Astrocyte of the cerebellum (primary cell): ENCODE measurements around the gene CFAP65.

ENCODE experiments used
- DNase-seq: peaks from one replicate; pipeline ENCODE4 v3.0.0-alpha.2; 2011; ENCODE audit warnings: low read depth
- H3K4me3 ChIP-seq: 2 replicates; pipeline ENCODE4 v1.5.1; 2011; ENCODE audit warnings: mild to moderate bottlenecking, low read depth, low read length, moderate library complexity
- in situ Hi-C: cut with HindIII; loops from 2 replicates; pipeline ENCODE4 v1.10.0; 2017; ENCODE audit warnings: low sequenced_read_pairs
- TF ChIP-seq, protein P1 (sequence below): IDR thresholded peaks from 2 replicates; pipeline ENCODE4 v1.5.1; 2012; ENCODE audit warnings: low read length, low read depth, moderate library complexity, mild to moderate bottlenecking; ENCODE audit errors: missing control alignments

Gene CFAP65

GRCh38 chr2:219034823-219035222 lies 6.5 kb downstream of the CFAP65 start:
- in situ Hi-C loops, result no loop called here
- no peak overlapping the region for H3K4me3 ChIP-seq
- TF ChIP-seq, protein P1, sequence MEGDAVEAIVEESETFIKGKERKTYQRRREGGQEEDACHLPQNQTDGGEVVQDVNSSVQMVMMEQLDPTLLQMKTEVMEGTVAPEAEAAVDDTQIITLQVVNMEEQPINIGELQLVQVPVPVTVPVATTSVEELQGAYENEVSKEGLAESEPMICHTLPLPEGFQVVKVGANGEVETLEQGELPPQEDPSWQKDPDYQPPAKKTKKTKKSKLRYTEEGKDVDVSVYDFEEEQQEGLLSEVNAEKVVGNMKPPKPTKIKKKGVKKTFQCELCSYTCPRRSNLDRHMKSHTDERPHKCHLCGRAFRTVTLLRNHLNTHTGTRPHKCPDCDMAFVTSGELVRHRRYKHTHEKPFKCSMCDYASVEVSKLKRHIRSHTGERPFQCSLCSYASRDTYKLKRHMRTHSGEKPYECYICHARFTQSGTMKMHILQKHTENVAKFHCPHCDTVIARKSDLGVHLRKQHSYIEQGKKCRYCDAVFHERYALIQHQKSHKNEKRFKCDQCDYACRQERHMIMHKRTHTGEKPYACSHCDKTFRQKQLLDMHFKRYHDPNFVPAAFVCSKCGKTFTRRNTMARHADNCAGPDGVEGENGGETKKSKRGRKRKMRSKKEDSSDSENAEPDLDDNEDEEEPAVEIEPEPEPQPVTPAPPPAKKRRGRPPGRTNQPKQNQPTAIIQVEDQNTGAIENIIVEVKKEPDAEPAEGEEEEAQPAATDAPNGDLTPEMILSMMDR, result no peak
- no peak for DNase-seq

GRCh38 chr2:219032051-219032745 lies 9.1 kb downstream of the CFAP65 start:
- no peak overlapping the region for H3K4me3 ChIP-seq
- in situ Hi-C loops, result no loop called here
- no peak for DNase-seq
- TF ChIP-seq, protein P1, result no peak

DNA sequence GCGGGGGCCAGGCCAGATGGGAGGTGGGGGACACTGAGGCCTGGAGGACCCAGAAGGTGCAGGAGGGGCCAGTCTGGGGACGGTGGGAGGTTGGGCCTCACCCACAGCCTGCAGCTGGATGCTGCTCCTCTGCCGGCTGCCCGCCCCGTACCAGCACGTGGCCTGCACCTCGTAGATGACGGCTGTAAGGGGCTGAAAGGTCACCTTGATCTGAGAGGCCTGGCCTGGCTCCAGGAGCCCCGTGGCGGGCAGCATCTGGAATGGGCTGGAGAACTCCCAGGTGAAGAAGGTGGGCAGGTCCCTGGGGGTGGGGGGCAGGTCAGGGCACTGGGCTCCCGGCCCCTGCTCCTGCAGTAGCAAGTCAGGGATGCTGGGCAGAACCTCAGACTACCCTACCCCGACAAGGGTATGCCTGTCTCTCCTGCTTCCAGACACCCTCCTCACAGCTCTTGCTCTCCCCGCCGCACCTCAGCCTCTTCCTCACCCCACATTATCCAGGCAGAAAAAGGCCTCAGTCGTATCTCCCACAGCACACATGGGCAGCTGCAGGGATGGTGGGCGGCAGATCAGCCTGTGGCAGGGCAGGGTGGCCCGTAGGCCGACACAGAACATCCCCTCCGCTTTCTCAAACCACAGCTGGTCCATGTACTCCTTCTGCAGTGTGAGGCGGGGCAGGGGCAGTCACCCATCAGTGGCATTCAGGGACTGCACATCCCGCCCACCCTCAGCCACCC lies 10.1 kb downstream of the CFAP65 start:
- no peak for DNase-seq
- in situ Hi-C loops, result no loop called here
- TF ChIP-seq, protein P1, result no peak
- H3K4me3 ChIP-seq, result no peak overlapping the region

DNA sequence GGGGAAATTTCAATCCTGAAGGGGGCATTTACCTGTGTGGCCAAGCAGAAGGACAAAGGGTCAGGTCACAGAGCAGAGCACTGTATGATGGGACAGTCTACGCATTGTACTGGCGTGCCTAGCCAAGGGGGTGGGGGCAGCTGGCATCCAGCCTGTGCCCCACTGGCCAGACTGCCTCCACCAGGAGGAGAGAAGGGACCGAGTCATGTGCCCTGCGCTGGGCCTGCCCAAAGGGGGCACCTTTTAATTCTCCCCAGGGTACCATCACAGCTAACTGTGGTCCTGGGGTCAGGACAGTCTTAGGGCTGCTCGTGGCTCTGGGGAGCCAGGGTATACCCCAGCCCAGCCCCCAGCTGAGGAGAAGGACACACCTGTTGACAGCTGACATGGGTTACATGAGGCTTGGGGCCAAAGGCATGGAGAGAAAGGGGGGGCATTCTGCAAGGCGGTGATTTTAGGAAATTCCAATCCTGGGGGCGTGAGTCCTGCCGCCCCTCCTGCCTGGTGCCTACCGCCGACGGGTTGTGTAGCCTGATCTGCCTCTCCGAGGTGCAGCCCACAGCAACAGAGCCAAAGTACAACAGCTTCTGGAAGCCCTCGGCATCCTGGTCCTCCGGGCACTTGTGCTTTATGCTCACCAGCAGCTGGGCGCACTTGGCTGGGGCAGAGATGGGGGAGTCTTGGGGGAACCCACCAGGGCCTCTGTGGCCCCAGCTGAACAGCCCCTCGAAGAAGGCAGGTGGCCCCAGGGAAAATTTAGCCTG lies 11.0 kb downstream of the CFAP65 start:
- H3K4me3 ChIP-seq, result no peak overlapping the region
- TF ChIP-seq, protein P1, result no peak
- DNase-seq, result no peak
- in situ Hi-C loops, result no loop called here

DNA sequence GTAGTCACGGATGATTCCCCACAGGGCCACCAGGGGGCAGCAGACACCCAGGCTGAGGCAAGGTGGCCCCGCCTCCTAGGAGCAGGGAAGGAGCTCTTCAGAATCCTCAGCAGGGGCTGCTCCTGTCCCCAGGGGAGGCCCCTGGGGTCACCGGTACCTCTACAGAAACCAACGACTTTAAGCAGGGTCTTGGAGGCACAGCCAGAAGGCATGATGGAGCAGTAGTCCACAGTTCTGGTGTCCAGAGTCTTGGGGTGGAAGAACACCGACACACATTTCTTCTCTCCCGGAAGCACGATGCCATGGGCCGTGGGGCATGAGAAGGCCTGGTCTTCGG lies 11.5 kb downstream of the CFAP65 start:
- peak; percentile 46 for DNase-seq
- TF ChIP-seq, protein P1, result peak; percentile 98
- in situ Hi-C loops, result no loop called here
- H3K4me3 ChIP-seq, result no peak overlapping the region

- TF ChIP-seq, protein P1, result no peak
- in situ Hi-C loops, result no loop called here
- DNase-seq, result no peak
Measured at GRCh38 chr2:219028996-219029828, 12.1 kb downstream of the CFAP65 start.

More at GRCh38 chr2:219028996-219029828, 12.1 kb downstream of the CFAP65 start:
- no peak overlapping the region for H3K4me3 ChIP-seq
